CD4-positive, alpha-beta T cell treated with Interleukin-10 for 1 hour (primary cell): Measurements from ENCODE around the gene ANKRD63.

ENCODE experiments used
- DNase-seq: peaks from one replicate; pipeline ENCODE4 v3.0.0-alpha.2; 2020

ANKRD63 gene

DNA sequence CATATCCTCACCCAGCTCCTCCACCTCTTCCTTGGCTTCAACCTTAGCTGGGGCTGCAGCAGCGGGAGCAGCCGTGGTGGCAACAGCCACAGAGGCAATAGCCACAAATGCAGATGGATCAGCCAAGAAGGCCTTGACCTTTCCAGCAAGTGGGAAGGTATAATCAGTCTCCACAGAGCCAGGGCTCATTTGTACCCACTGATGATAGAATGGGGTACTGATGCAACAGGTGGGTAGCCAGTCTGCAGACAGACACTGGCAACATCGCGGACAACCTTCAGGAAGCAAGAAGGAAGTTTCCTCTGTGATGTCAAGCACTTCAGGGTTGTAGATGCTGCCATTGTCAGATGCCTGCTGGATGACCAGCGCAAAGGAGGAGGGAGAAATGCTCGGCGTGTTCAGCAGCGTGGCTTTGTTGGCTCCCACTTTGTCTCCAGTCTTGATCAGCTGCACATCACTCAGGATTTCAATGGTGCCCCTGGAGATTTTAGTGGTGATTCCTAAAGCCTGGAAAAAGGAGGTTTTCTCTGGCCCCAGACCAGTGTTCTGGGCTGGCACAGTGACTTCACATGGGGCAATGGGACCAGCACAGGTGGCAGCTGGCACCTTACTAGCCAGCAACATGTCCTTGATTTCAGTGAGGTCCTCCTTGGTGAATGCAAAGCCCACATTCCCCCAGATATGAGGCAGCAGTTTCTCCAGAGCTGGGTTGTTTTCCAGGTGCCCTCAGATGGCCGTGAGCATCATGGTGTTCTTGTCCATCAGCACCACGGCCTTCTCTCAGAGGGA is 29.7 kb upstream of the ANKRD63 start:
- no peak for DNase-seq

DNA sequence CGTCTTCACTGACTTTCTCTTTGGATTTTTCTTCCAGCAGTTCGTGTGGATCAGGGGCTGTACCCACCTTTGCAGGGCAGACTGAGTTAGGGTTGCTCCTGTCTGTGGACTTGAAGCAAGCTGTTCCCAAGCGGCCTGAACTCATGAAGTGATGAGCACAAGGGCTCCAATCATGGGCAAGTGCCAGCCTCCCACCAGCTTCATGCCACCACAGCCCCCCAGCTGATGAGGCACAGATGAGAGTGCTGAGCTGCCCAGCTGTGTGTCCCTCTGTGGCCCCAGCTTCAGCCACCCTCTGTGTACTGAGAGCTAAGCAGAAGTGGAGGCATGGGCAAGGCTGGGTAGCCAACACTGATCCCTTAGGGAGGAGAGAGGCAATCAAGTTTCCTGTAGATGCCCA is 28.1 kb upstream of the ANKRD63 start:
- DNase-seq, result no peak

DNA sequence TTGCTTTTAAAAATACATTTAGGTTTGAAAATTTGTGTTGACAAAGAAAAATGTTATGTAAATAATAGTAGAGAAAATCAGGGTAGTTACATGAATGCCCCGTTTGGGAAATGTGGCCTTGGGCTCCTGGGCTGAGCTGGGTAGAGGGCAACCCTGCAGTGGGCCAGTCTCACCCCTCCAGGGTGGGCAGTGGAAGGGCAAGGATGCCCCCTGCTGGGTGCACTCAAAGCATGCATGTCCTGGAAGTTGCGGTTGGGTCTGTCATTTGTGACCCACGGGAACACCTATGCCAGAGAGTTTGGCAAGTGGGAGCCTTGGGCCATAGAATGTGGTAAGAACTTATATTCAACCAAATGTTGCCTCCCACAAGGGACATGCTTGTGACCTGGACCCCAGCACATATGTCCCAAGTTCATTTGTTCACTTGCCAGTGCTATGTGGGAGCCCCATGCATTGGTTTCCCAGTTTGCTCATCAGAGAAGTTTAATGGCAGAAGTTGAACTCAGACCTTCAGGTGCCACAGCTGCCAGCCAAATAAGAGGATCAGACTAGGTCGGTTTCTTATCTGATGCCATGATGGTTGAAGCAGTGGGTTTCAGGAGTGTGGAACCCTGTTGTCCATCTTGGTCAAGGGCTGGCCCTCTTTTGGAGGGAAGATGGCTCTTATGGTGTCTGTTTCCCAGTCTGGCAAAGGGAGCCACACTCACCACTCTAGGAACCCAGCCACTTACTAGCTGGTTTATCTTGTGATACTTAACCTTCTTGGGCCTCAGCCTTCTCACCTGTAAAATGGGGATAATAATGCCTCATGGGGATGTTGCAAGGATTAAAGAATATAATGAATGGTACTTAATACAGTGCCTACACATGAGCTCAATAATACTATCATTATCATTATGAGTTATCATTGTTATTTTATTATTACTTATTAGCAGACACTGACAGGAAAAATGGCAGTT is 27.4 kb upstream of the ANKRD63 start:
- peak; percentile 72 for DNase-seq

DNA sequence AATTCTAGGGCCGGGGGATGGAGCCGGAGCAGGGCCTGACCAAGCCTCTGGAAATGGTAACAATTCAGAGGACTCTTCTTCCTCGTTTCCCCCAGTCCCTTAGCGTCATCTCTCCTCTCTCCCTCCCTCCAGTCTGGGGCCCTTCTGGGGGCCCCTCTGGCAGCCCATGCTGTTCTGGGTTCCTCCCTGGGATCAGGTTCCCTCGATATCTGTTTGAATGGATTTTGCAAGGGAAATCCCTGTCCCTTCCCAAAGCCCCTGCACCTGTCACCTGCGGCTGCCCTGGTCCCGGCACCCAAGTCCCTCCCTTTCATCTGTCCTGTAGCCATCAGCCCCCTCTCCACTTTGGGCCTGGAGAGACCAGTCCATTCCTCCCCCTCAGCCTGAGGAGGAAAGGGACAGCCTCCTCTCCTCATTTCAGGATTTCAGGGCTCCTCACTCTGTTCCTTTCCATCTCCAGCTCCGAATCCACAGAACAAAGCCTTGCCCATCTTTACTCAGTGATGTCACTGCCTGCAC is 26.5 kb upstream of the ANKRD63 start:
- no peak for DNase-seq

DNA sequence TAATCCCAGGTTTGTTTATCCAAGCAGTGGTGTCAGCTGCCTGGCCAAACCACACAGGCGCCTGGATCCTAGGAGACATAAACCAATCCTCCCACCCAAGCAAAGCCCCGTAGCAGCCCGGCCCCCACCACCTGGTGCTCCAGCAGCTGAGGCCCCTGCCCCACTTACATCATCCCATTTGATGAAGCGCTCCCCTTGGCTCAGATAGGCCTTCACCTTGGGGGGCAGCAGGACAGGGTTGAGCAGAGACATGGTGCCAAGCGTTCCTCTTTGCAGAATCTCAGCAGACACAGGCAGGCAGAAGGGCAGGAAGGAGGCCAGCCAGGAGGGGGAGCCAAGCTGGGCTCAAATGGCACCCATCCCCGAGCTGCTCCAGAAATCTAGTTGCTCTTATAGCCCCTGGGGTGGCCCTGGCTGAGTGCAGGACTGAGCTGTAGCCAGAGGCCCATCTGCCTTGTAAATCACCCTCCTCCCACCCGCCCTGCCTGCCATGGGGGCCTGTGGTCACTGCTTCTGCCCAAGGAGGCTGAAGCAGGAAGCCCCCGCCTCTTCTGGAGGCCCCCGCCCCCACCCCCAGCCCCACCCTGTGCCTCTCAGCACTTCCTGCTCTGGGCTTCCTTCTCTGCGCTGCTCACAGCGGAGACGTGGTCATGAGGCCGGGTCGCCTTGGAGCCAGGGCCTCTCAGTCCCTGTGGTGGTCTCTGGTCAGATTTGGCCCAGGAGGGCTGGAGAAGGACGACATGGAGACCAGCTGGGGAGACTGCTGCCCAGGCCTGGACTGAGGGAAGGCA is 24.8 kb upstream of the ANKRD63 start, which contains the start of gene PLCB2:
Gene PLCB2, minus strand, starts transcription at position 515 of the 791 bp plus-strand sequence. Its CDS starts 263 bp downstream, at position 252.
- DNase-seq, result peak; percentile 69

DNA sequence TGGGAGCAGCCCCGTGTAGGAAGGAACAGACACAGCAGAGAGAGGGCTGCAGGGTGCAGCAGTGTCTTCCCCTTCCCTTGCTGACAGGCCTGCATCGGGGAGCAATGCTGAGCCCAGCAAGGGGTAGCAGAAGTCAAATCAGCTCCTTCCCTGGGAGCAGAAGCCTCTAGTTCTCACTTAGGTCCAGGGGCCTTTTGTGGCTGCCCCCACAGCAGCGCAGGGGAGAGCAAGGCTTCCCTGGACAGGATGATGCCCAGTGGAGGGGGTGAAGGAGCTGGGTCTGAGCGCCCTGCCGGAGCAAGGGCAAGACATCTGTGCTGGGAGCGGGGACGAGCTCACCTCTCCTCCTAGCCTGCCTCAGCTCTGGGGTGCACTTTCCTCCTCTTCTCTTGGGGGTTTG is 24.0 kb upstream of the ANKRD63 start:
- DNase-seq, result no peak

DNA sequence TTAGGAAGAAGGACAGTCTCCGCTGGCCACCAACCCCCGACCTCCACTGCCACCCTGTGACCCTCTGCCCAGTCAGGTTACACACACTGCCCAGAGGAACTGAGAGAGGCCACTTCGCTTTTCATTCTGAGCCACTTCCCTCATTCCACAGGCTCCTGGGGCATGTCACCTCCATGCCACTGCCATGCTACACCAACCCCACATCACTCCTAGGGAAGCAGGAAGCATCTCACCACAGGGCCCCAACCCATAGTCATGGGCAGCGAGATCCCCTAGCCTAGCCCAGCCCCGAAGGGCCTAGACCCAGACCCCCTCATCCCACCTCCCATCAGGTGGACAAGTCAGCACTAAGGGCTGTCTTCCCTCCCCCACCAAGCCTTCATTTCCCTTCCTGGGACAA is 23.5 kb upstream of the ANKRD63 start:
- DNase-seq, result no peak

DNA sequence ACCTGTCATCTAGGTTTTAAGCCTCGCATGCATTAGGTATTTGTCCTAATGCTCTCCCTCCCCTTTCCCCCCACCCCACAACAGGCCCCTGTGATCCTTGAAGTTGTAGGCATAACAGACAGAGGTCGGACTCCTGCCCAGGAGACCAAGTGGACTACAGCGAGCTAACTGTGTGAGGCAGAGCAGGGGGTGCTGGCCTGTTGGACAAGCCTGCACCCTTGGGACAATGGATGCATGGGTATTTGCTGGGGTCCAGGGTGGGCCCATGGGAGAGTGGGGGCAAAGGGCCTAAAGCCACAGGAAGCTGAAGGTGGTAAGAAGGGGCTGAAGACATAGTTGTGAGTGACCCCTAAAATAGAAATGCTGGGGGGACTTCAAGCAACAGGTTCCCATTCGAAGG is 22.4 kb upstream of the ANKRD63 start:
- no peak for DNase-seq

DNA sequence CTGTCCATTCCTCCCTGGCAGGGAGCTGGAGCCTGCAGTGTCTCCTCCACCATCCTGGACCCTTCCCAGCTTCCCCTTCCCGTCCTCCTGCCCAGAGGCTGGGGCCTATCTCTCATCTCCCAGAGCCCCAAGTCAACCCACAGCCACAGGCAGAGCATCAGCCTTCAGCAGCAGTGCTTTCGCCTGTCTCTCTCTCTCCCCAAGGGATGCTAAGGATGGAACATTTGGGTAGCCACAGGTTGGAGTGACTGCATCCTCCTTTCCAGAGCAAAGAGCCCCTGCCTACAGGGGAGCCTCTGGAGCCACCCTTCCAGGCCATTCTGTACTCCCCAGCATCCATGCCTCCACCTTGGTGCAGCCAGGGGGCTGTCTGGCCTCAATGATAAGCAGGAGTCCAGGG is 20.7 kb upstream of the ANKRD63 start:
- DNase-seq, result no peak

DNA sequence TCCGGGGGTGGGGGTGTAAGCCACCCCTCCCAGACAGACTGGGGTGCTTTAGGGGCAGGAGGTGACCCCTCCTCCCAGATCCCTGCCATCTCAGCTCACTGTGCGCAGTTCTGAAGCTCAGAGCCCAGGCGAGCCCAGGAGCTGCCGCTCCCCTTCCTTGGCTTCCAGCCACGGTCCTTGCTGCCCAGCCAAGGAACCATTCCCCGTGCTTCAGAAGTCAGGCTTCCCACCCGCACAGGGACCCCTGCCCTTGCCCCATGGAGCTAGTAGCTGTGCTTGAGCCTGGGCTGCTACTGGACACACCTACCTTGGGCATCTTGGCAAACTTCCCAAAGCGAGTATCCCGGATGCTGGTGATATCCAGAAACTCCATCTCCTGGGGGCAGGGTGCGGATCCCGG is 20.1 kb upstream of the ANKRD63 start:
- DNase-seq, result no peak

DNA sequence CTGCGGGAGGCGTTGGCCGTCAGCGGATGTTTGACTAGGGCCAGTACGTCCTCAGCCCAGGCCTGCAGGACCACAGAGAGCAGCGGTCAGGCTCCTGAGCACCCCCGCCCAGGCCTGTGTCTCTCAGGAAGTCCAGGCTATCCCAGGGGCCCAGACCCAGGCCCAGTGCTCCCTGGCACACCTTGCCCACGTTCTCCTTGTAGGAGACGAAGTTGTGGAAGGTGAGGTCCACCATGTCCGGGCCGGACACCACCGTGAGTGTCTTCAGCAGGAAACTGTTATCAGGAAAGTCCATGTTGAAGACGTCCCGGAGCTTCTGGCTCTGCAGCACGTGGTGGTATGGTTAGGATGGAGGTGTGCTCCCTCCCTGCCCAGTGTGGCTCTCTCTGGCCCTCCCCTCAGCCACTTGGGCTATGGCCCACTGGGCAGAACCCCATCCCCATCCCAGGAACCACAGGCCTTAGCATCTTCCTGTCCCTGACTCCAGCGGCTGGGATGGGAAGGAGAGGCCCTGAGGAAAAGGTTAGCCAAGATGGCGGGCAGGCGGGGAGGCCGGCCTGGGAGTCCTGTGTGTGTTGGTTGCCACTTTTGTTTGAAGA is 19.5 kb upstream of the ANKRD63 start:
- no peak for DNase-seq

DNA sequence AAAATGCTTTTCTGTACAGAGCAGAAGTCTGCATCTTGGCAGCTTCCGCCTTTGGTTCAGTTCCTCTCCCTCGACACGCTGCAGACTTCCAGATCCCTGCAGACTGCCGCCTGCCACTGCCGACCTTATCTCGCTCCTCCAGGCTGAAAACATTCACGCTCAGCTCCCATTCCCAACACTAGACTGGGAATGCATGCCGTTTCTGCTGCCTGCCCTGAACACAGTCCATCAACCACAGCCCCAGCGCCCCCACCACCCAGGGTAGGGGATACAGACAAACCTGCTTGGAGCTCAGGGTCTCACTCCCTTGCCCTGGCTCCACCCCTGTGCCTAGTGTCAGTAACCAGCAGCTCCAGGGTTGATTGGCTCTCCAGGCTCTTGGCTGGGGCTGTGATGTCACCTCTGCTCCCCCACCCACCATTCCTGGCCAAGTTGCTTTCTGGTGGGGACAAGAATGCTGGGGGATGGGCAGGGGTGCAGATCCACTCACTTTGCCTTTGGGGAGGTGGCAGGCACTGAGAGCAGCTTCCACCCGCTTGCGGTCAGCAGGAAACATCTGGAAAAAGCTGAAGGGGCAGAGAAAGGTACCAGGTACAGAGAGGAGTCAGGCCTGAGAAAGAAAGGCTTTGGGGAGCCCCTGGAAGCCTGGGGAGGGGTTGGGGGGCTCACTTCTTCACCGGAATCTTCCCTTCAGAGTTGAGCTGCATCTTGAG is 18.8 kb upstream of the ANKRD63 start:
- DNase-seq, result no peak

DNA sequence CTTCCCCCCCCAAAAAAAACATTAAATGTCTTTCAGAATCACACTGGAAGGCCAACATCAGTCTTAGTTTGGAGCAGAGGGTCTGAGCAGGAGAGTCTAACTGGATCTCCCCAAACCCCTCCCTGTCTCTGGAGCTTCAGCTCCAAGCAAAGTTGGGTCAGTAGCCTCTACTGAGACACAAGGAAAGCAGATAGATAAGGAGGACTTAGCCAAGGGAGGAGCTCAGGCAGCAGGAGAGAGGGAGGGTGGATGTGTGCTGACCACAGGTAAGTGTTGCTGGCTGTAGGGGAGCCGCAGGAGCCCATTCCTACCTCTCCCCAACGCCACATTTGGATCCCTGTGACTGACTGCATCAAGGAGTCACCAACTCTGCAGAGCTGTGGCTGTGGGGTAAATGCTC is 17.9 kb upstream of the ANKRD63 start:
- DNase-seq, result no peak

DNA sequence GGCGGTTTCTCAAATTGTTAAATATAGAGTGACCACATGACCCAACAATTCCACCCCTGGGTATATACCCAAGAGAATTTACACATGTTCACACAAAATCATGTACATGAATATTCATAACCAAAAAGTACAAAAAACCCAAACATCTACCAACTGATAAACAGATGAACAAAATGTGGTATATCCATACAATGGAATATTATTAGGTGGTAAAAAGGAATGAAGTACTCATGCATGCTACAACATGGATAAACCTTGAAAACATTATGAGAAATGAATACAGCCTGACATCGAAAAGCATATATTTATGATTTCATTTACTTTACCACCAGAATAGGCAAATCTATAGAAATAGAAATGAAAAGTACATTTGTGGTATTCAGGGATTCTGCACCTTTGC is 17.5 kb upstream of the ANKRD63 start:
- DNase-seq, result no peak

DNA sequence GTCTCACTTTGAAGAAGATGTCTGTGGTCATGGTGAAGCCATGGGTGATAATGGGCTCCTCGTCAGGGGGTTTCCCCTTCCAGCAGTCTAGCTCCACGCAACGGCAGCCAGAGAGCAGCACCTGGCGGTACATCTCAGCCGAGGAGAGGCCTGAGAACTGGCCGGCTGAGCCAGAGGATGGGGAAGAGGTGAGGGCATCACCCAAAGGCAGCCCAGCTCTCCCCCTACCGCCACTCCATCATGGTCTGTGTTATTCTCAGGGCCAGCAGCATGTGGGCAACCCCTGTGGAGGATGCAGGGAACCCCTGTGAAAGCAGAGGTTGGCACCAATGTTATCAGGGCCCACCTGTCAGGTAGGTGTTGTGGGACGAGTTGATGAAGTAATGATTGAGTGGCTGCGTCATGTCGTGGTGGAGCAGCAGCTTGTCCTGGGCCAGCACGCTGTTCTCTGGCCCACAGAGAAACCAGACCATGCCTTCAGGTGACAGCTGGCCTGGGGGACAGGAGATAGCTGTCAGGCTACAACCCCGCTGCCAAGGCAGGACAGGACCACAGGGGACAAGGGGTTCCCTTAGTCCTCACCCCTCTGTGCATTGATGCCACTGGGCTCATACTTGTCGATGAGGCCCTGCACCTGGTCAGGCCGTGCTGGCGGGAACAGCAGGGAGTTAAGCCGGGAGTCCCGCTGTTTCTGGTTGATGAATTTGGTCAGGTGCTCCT is 15.5 kb upstream of the ANKRD63 start:
- no peak for DNase-seq

DNA sequence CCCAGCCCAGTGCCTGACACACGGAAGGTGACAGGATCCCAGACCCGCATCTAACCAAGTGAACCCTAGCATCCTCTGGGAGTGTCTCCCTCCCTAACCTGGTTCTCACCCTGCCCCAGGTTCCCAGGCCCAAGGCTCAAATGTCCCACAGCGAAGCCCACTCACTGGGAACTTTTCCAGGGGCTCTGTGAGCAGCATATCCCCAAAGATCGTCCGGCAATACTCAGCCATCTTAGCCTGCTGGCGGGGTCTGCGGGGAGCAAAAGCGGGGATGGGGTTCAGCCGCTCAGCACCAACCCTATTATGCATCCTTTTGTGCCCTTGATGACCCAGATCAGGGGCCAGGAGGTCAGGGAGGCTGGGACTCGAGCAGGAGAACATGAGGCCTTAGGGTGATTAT is 14.5 kb upstream of the ANKRD63 start:
- DNase-seq, result no peak

DNA sequence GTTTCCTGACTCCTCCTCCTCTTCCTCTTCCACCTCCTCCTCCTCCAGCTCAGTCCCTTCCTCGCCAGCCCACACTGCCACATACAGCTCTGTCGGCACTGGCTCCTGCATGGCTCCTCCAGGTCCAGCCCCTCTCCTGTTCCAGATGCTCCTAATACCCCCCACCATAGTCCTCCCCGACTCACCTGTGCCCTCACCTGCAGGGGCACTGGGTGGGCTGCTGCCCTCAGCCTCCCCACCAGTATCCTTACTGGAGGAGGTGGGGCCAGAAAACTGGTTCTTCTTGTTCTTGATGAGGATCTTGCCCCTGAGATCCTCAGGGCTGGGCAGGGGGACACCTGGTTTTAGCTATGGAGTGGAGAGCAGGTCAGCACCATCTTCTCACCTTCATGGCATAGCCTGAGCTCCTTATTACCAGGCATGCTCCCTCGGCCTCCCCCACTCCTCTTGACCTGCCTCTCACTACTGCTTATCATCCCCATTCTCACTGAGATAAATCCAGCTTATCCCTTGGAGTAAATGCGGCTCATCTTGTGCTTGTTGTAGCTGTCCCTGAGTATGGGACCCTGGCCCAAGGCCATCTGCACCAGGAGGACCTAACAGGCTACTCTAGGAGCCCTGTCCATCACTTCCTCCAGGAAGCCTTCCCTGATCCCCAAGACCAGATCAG is 13.8 kb upstream of the ANKRD63 start:
- no peak for DNase-seq

DNA sequence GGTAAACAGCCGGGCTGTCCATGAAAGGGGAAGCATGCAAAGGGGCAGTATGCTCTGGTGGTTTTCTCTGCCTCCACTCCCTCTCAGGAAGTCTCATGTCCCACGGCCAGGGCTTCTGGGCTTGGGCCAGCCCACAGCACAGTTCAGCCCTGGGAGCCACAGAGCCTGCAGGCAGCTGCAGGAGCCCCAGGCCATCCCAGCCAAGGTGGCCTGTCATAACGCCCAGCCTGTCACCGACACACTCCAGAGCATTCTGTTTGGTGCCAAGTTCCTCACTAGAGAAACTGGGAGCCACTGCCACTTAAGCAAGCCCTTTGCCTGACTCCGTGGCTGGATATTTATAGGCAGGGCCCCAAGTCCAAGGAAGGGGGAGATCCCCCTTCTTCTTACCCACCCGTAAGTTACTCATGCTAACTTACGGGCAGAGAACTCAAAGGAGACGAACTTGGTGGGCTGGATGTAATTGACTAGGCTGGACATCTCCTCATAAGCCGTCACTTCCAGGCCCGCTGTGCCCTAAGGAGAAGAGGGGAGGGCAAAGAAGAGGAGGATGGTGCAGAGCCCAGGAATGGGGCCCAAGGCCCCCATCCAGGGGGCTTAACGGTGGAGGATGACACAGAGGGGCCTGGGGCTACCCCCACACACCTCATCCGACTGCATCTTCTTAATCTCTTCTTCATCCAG is 13.2 kb upstream of the ANKRD63 start:
- no peak for DNase-seq

DNA sequence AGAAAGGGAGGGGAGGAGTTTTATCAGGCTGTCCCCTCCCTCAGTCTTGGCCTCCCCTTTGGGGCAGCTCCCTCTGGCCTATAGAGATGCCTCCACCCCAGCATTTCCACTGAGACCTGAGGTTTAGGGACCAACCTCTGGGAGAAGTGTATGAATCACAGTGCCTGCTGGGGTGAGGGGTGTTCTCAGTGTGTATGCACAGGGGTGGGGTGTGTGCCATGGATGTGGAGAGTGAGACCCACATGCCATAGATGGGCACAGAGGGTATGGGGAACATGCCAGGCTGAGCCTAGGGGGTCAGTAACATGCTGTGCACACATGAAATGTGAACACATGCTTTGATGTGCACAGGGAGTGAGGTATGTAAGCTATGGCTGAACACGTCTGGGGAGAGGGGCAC is 12.4 kb upstream of the ANKRD63 start:
- no peak for DNase-seq
